Pulmonary artery endothelial cell (primary cell): ENCODE measurements around the gene NLK. TPM values are rescaled to one million over a fixed set of nuclear protein-coding genes. Genes with fewer than 3 reads are reported as not detected.
"Not testable (repeated sequence)": the region's sequence is repeated elsewhere in the genome, so short reads cannot be mapped to it uniquely, and the experiment has no call there.

ENCODE experiments used
- DNase-seq: peaks from one replicate; pipeline ENCODE4 v3.0.0-alpha.2; 2011; ENCODE audit warnings: low read depth, low spot score
- total RNA-seq: library from RNA; depleted of rRNA; stranded (reverse); fragments of >200 nt; gene quantifications from 2 replicates; pipeline ENCODE4 v1.2.3, GENCODE V29; 2014

Gene NLK
- total RNA-seq, 1 donor from 2014 or later = 34.8 TPM

DNA sequence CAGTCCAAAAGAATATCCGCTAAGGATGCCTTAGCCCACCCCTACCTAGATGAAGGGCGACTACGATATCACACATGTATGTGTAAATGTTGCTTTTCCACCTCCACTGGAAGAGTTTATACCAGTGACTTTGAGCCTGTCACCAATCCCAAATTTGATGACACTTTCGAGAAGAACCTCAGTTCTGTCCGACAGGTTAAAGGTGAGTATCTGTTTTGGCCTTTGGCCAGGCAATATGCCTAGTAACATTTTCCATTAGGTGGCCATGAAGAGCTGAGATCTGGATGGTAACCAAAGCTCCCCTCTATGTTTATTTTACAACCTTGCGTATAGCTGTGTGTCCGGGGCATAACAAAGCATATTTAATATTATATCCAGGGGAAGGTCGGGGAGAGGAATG, 148.5 kb downstream of the NLK start:
- DNase-seq = no peak

DNA sequence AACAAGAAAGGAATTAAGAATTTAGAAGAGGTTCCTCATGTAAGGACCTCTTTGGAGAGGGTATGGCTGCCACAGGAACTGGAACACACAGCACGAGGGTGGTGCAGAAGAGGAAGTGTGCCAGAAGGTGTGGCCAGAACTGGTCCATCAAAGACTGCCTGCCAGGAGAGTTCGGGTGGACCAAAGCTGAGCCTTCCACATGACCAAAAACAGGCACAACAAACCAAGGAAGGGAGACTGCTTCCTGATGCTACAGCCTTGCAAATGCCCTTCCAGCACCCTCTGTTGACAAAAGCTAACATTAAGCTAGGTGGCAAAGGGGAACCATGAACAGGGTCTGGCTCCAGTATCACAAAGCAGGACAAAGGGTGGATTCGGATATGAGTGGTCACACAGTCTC, 150.8 kb downstream of the NLK start:
- no peak for DNase-seq

DNA sequence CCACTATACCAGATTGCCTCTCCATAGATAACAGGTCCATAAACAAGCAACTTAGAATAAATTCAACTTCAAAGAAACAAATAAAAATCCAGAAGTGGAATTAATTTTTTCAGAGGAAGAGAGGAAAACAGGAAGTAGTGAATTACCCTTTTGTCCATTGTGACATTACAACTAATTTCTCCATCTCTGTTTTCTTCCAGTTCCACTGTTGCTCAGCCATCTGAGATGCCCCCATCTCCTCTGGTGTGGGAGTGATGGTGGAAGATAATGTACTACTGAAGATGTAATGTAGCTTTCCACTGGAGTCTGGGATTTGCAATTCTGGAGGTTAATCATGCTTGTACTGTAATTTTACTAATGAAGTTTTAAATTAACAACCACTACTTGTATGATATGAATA, 151.9 kb downstream of the NLK start:
- DNase-seq = no peak

DNA sequence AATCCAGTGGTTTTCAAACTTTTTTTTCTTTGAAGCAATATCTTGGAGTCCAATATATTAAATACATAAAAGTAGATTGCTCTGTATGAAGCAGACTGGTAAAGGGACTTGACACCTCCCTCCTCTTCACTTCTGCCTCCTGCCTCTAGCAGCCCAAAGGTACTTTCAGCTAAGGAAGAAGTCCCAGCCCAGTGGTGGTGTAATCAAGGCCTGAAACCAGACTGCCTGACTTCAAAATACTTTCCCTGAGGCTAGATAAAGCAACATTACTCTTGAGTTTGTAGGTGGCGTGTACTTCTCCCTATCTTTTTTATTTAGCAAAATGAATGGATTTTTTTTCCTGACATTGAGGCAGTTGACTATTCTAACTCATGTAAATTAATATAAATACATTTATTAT, 154.2 kb downstream of the NLK start:
- DNase-seq = no peak

DNA sequence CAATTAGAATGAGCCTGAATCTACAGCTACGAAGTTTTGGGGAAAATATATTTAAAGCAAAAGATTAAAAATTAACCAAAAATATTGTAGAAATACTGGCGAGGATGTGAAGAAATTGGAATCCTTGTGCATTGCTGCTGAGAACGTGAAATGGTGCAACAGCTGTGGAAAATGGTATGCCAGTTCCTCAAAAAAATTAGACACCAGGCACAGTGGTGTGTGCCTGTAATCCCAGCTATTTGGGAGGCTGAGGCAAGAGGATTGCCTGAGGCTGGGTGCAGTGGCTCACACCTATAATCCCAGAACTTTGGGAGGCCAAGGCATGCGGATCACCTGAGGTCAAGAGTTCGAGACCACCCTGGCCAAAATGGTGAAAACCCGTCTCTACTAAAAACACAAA, 156.6 kb downstream of the NLK start:
- DNase-seq = no peak

DNA sequence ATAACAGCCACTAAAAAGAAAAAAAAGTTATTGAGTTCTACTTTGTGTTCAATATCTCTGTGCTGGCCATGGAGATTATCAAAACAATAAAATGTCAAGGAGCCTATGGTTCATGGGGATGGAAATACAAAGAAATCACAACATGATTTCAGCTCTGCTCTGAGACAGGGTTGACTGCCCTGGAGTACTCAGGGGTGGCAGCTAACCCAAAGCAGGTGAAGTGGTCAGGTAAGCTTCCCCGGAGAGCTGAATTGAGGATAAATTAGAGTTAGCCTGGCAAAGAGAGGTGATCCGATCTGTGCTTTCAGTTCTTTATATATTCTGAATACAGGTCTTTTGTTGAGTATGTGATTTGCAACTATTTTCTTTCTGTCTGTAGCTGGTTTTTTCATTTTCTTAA, 157.3 kb downstream of the NLK start:
- DNase-seq = no peak

DNA sequence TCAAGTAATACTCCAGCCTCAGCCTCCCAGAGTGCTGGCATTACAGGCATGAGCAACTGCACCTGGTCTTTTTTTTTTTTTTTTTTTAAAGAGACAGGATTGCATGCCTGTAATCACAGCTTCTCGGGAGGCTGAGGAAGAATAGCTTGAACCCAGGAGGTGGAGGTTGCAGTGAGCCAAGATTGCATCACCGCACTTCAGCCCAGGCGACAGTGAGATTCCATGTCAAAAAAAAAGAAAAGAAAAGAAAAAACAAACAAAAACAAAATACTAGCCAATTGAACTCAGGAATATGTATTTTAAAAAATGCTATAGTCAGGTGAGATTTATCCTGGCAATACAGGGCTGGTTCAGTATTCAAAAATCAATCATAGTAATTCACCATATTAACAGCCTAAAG, 158.8 kb downstream of the NLK start:
- no peak for DNase-seq

DNA sequence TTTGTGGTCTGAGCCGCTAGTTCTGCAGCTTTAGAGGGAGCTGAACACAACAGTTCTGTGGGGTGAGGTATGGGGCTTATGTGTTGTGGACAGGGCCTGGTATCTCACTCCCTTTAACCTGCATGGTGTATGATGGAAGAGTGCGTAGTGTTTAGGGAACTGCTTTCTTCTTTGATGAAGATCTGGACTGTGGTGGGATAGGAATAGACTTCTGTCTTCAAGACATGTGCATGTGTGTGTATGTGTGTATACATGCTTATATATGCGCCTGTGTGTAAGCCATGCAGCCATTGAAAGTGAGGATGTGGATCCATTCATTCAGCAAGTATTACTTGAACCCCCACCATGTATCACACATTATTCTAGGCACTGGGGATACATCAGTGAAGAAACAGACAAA, 161.8 kb downstream of the NLK start:
- no peak for DNase-seq

DNA sequence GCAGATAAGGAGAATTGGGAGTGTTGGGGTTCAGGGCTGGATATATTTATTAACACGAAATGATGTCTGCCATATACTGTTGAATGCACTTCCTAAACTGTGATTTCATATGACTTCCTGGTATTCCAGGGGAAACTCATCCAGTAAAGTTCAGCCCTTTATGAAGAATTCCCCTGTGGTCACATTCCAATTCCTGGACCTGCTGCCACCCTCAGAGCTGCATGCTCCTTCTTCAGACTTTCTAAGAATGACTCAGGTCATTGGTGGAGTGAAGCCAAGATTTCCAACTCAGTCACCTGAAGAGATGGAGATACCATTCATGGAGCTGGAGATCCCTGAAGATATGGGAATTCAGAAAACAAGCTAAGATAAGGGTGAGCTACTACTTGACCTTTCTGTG, 162.3 kb downstream of the NLK start:
- DNase-seq = no peak

DNA sequence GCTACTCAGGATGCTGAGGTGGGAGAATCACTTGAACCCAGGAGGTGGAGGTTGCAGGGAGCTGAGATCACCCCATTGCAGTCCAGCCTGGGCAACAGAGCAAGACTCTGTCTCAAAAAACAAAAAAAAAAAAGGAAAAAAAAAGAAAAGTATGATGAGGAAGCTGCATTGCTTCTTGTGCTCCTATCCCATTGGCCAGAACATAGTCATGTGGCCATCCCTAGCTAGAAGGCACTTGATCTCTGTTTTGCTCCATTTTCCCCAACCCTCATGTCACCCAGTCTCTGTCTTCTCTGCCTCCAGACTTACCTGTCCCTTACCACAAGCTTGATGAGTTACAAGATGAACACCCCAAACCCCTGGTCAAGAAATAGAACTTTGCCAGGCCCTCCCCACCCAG, 163.8 kb downstream of the NLK start:
- no peak for DNase-seq

DNA sequence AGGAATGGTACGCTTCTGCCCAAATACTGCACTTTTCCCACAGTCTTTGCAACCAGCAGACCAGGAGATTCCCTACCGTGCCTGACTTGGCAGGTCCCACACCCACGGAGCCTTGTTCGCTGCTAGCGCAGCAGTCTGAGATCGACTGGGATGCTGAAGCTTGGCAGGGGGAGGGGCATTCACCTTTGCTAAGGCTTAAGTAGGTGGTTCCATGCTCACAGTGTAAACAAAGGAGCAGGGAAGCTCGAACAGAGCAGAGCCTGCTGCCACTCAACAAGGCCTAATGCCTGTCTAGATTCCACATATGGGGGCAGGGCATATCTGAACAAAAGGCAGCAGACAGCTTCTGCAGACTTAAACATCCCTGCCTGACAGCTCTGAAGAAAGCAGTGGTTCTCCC, 169.3 kb downstream of the NLK start:
- no peak for DNase-seq

DNA sequence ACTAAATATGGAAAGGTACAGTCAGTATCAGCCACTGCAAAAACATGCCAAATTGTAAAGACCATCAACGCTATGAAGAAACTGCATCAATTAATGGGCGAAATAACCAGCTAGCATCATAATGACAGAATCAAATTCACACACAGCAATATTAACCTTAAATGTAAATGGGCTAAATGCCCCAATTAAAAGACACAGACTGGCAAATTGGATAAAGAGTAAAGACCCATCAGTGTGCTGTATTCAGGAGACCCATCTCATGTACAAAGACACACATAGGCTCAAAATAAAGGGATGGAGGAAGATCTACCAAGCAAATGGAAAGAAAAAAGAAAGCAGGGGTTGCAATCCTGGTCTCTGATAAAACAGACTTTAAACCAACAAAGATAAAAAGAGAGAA, 171.1 kb downstream of the NLK start:
- DNase-seq = not testable (repeated sequence)

DNA sequence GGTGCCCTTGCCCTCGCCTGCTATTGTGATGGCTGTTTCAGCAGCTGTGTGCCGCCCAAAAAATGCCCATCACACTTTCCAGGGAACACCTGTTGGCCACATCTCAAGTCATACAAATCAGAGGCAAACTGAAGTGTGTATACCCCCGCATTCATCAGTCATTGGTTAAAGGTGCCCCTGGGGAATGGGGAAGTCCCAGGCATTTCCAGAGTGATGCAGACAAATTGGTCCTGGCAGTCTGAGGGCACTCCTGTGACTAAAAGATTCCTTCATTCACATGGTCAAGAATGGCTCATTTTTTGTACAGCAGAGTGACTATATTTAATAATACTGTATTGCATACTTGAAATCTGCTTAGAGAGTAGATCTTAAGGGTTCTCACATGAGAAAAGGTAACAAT, 173.6 kb downstream of the NLK start:
- DNase-seq = no peak

DNA sequence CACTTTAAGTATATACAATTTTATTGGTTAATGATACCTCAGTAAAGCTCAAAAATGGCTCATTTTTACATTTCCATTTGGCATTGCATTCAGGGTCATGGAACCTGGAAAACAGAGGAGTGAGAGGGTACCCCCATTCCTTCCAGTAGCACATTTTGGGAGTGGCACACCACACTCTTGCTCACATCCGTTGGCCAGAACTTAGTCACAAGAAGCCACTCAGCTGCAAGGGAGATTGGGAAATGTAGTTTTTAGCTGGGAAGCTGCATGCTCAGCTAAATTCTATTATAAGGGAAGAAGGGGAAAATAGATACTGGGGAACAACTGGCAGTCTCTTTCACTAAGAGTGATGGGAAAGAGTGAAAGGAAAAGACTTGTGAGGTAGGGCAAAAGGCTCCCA, 174.1 kb downstream of the NLK start:
- DNase-seq = no peak

DNA sequence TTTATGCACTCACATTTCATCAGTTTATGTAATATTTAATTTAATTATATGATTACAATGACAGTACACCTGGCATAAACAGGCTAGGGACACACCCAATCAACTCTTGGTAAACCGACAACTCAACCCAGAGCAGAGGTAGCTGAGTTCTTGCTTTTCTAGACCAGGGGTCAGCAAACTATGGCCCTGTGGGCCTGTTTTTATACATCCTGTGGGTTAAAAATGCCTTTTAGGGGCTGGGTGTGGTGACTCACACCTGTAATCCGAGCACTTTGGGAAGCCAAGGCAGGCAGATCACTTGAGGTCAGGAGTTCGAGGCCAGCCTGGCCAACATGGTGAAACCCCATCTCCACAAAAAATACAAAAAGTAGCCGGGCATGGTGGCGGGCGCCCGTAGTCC, 177.3 kb downstream of the NLK start:
- no peak for DNase-seq

DNA sequence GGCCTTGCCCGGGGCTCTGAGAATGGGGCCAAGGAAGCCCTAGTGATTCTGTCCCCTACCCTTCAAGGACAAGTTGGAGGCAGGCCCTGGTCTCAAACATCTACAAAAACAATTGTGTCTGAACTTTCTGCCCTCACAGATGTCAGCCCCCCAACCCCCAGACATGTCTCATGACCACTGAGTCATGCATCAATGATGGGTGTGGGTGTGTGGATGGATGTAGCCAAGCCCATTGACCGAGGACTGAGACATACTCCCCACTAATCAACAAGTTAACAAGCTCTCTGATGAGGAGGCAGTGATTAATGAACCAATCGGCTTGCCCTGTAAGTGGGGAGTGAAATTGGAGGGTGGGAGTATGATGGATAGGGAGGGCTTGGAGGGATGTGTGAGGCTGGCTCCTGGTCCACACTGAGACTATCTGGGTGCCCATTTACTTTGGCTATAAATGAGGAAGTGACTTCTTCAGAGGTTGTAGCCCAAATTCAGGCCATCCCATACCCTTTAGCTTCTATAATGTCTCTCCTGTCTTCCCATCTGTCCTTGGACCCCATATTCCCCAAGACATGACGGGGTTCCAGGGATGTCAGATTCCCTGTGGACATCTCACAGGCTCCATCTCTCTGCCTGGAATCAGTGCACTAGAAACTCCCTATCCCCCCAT, 179.4 kb downstream of the NLK start:
- DNase-seq = no peak

DNA sequence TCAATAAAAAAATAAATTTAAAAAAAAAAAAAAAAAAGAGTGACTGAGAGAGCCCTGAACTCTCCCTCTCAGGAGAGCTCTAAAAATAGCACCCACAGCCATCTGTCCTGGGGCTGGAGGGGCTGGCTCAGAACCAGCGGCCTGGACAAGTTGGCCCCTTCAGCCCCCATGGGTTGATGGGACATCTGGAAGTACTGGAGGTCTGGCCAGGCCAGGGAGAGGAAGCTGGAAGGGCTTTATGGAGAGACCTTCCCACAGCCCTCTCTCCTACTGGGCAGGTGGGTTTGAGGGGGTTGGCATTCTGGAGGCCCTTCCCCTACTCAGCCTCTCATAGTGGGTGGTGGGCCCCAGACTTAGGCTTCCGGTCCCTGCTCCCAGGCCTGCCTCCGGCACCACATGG, 182.8 kb downstream of the NLK start:
- DNase-seq = no peak

DNA sequence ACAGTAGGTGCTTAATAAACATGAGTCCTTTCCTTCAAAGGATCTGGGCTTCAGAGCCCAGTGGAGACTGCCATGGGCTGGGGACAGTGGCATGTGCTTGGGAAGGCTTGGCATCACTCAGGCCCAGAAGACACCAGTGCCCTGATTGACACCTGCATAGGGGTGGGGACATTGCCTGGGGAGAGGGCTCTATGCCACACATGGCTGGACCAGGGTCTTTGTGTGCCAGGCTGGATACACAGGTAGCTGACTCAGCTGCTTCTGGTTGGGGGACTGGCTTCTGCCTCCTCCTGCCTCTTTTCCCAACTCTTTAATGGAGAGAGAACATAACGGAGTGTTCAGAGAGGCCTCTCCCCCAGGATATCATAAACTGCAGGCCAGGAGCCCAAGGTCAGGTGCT, 183.4 kb downstream of the NLK start:
- DNase-seq = no peak

DNA sequence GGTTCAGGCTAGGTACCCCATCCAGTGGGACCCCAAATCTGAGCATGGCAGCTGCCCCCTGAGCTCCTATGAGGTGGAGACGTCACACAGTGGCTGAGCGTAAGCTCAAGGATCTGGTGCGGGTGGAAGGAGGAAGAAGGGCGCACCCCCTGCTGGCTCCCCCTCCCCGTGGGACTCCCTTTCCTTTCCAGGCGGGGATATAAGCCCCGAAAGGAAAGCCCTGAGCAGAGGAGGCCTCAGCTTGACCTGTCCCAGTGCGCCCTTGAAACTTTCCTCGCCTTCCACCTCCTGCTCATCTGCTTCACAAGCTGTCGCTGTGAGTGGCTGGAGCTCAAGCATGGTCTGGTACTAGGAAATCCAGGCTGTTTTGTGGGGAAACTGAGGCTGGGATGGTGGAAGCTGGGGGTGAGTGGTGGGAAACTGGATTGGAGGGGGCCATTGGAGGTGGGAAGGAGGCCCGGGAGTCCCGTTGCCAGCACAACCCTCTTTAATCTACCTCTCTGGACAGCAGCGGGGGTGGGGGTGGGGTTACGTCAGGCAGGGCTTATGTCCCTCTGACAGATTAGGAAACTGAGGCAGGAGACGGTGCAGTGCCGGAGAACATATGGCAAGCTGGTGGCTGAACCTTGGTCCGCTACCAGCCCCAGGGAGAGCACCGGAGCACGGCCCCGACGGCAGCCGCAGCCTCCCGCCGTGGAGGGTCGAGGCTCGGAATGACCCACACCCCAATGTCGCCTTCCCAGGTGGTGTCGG, 184.3 kb downstream of the NLK start:
- DNase-seq = no peak

DNA sequence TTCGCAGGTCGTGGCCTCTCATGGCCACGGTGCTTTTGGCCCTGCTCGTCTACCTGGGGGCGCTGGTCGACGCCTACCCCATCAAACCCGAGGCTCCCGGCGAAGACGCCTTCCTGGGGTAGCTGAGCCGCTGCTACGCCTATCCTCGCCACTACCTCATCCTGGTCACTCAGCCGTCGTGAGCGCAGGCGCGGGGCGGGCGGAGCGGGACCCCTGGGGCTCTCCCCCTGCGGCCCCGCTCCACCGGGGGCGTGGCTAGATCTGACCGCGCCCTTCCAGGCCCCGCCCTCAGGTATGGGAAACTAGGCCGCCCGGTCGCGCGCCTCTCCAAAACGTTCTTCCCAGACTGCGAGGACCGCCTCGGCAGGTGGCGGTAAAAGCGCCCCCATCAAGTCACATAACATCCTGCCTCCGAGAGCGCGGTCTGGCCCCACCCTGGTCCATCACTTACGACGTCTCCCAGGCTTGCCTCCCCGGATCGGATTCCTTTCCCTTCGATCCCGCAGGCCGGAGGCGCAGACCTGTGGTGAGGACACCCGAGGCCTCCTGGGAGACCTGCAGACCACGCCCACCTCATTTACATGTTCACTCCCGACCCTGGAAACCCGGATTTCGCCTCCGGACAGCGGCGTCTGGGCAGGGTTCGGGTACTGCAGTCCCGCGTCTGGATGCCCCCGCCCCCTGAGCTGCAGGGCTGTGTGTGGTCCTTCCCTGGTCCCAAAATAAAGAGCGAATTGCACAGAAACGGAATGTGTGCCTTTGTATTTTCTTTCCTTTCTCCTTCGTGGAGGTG, 185.0 kb downstream of the NLK start:
- DNase-seq = no peak

DNA sequence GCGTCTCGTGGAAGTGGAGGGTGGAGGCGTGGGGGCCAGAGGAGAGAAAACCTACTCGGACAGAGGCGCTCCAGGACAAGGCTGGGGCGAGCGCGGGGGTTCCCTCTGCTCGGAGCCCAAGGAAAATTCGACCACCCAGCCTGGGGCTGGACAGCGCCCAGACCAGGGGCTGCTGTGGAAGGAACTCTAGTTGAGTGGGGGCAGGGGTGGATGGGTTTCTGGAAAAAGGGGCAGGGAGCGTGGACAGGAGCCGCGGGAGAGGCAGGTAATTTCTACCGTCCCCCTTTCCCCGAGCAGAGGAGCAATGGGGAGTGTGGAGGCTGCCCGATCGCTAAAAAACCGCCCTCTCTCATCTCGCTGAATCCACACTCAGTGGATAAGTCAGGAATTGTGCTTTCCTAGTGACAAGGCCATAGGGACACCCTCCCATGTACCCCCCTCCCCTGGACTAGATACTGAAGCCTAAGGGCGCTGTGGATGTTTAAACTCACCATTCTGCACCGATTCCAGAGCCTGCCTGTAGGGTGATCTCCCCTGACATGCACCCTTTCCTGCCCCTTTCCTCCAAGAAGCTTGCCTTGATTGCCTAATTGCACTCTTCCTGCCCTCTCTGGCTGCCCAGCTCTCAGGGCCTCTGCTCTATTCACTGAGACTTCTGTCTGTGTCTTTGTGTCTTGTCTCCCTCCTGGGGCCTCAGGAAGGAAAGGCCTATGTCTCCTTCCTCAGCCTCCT, 185.8 kb downstream of the NLK start:
- DNase-seq = no peak
